SK-N-SH (cell line): ENCODE measurements around the gene SOX10.

Experiments
- CTCF ChIP-seq: fragments of 200-600 bp; sonication (generic); IDR thresholded peaks from 2 replicates; pipeline ENCODE4 v1.6.1; 2017; ENCODE audit warnings: antibody characterized with exemption, mild to moderate bottlenecking, moderate library complexity
- POLR2AphosphoS5 ChIP-seq: IDR thresholded peaks from 2 replicates; pipeline ENCODE4 v1.6.1; 2012; ENCODE audit warnings: low read depth, low read length

GRCh38 chr22:37999236-37999635 lies 14.9 kb upstream of the SOX10 start:
- TF ChIP-seq CTCF (no peak), POLR2AphosphoS5 (no peak)
